MV-4-11 (cell line): ENCODE measurements around the gene IGHMBP2.
"Not testable (repeated sequence)": the region's sequence is repeated elsewhere in the genome, so short reads cannot be mapped to it uniquely, and the experiment has no call there.

Source experiments
- DNase-seq: peaks from one replicate; lab custom pipeline; 2025; lab: John Stamatoyannopoulos, UW

IGHMBP2 gene

GRCh38 chr11:68903288-68904247 is at the start of gene IGHMBP2, which contains the start of gene MRPL21:
Gene IGHMBP2, plus strand, starts transcription at chr11:68903891. Its CDS starts 62 bp downstream, at chr11:68903953.
Gene MRPL21, minus strand, starts transcription at chr11:68903832. Its CDS starts 22 bp downstream, at chr11:68903810.
- peak; percentile 59 for DNase-seq

DNA sequence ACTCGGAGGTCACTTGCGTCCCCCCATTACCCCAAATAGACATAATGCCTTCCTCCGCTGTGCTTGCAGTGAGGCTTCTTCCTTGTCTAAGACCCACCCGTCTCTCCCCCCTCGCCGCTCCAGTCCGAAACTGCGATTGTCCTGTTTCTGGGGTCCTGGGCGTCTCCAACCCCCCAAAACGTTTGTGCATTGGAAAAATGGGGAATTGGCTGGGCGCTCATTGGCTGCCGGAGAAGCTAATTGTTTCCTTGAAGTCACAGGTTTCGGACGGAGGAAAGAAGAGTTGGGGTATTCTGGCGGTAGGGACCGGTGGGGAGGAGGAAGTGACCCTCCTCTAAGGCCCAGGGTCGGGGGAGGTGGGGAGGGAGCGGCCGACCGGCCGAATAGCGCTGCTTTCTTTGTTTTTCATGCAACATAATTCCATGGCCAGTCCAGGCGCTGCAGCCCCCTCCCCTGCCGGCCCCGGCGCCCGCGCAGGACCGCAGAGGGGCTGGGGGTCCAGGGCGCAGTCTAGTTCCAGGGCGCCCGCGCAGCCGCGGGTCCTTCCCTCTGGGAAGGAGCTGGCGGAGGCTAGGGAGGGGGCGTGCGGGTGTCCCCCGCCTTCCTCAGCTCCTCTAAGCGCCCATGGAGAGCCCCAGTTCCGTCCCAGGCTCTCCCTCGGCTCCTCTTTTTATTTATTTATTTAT is 49.3 kb upstream of the IGHMBP2 start:
- DNase-seq = no peak

- DNase-seq = peak; percentile 42
These were observed 48.3 kb upstream of the IGHMBP2 start for GRCh38 chr11:68855205-68855981.

GRCh38 chr11:68856425-68857030 is 47.2 kb upstream of the IGHMBP2 start:
- not testable (repeated sequence) for DNase-seq

DNA sequence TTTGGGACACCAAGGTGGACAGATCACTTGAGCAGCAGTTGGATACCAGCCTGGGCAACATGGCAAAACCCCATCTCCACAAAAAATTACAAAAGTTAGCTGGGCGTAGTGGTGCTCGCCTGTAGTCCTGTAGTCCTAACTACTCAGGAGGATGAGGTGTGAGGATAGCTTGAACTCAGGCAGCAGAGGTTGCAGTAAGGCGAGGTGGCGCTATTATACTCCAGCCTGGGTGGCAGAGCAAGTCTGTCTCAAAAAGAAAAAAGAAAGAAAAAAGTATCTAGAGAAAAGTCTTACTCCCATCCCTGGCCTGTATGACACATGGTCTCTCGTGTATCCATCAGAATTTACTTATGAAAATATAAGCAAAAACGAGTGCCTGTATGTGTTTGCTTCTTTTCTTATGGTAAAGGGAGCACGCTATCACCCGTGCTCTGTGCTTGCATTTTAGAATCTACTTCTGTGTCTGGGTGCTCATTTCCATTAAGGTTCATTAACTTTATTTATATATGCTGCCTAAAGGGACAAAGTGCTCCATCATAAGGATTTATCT is 46.6 kb upstream of the IGHMBP2 start:
- no peak for DNase-seq

DNA sequence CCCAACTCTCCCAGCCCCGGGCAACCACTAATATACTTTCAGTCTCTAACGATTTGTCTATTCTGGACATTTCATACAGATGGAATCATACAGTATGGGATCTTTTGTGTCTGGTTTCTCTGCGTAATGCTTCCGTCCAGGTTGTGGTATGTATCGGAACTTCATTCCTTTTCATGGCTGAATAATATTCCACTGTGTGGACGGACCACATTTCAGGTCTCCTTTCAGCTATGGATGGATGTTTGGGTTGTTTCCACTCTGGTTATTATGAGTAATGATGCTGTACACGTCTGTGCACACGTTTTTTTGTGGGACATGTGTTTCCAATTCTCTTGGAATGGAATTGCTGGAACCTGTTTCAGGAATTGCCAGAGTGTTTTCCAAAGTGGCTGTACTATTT is 44.6 kb upstream of the IGHMBP2 start:
- DNase-seq = no peak

DNA sequence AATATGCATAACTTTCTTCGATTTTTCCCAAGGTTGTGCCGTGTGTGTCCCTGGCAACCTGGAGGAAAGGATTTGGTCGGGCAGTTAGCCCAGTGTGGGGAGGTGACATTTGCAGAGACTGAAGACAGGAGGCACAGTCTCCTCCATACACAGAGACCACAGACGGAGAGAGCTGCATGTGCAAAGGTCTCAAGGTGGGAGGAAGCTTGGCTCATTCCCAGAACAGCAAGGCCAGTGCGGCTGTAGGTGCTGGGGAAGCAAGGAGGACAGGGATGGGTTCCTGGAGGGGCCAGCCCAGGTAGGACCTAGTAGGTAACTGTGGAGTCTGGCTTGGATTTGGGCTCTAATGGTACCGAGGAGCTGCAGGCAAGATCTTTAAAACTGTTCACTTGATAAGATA is 41.3 kb upstream of the IGHMBP2 start:
- no peak for DNase-seq

DNA sequence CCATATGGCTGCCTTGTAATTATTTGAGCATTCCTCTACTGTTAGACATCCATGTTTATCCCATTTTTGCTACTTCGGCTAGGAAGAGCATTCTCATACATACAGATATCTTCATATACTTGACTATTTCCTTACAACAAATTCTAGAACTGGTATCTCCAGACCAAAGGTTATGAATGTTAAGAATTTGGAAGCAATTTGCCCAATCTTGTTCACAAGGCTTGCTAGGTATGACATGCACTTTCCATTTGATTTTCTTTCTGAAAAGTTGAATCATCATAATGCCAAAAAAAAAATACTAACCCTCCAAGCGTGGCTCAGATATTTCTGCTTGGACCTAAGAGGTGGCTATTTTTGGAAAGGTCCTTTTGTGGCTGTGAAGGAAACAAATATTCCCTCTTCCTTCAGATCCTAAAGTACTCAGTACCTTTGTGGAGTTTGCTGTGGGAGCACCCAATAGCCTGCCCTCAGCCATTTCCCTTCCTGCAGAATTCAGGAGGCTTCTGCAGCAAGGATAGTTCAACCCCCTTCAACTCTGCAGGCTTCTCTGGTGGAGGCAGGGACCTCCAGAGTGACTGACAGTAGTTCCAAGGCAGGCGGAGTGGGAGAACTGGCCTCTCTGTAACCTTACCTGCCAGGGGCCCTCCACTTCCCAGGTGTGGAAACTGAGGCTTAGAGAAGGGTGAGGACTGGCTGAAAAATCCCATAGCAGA is 40.0 kb upstream of the IGHMBP2 start:
- DNase-seq = no peak

- no peak for DNase-seq
These were observed 38.5 kb upstream of the IGHMBP2 start for GRCh38 chr11:68865241-68865640.

GRCh38 chr11:68867066-68867465 is 36.6 kb upstream of the IGHMBP2 start:
- DNase-seq = no peak

DNA sequence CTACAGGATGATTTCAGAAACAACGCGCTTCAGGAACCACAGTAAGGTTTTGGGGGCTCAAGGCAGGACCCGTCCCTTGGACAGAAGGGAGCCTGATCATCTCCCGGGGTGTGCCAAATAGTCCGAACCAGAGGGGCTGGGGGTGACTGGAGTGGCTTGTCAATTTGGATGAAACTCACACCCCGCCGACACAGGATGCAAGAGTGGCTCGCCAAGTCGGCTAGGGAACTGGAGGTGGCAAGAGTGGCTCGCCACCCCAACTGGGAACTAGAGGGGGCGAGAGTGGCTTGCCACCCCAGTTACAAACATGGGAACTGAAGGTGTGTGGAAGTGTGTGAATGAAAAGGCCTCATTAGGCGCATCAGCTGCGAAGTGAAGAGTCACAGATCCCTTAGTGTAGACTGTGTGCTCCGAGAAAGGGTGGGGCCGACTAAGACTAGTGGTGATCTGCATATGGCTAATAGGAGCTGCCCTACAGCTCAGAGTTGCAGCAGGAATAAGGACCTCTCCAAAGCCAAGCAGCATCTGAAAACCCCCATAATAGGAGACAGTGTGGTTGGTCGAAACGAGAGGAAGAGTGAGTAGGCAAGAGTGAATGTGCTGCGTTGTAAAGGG is 35.4 kb upstream of the IGHMBP2 start:
- no peak for DNase-seq

DNA sequence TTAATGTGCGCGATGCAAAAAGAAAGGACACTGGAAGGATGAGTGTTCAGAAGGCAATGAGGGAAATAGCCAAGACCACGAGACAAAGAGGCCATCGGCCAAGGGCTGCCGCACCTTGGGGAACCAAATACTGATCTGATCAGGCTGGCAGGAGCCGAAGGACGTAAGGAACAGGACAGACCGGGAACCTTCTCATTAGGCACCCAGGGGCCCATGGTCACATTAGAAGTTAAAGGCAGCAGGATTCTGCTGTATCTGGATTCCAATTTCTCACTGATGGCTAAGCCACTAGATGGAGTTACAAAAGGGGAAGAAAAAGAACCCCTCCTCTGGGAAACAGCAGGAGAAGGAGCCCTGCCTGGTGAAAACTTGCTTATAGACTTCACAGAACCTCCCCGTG is 33.2 kb upstream of the IGHMBP2 start:
- peak; percentile 27 for DNase-seq

DNA sequence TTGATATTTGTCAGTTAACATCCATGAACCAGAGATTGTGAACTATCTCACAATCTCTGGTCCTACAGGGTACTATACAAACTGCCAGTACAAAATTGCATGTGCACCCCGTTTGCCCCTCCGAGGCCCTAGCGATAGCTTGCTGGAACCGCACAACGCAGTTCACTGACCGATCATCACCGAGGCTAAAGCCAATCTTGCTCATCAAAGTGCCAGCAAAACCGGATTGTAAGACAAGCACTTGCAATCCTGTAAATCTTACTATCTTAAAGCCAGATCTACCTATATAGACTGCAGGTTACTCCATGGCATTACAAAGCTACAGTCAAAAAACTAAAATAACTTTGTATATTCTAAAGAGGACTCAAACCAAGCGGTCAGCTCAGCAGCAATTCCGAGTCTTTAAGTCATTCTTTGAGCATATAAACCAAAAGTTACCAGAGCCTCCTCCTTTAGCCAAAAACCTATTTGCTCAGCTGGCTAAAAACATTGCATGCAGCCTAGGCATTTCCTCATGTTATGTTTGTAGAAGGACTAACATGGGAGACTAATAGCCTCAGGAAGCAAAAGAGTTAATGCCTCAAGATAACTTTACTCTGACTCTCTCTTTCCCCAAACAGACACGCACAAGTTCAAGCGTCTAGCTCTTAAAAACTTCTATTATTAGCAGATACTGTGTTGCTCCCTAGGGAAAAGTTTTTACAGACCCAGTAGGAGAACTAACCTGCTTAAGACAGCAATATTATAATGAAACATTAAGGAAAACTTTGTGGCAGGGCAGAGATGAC is 31.3 kb upstream of the IGHMBP2 start:
- DNase-seq = no peak

- DNase-seq = no peak
These were observed 25.7 kb upstream of the IGHMBP2 start for GRCh38 chr11:68878022-68878421.

DNA sequence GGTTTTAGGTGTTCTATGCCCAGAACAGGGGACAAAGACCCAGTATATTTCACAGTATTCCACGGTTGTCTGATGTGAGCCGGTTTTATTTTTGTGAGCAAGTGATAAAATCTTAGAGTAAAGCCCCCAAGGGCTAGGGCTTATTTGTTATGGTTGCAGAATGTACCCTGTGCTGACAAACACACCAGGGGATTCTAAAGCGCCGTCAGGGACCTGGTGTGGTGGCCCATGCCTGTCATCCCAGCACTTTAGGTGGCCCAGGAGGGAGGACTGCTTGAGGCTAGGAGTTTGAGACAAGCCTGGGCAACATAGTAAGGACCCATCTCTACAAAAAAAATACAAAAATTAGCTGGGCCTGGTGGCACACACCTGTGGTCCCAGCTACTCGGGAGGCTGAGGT is 22.8 kb upstream of the IGHMBP2 start:
- no peak for DNase-seq

DNA sequence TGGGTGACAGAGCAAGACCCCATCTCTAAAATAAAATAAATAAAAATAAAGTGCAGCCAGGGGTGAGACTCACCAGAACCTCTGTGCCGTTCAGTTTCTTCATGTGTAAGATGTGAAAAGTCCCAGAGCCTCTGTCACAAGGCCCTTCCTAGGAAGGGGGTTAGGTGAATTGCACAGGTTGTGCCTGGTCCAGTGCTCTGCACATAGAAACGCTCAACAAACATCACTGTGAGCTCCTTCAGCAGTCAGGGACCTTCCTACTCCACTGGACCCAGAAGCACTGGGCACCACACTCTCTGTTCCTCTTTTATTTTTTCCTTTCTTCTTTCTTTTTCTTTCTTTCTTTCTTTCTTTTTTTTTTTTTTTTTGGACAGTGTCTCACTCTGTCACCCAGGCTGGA is 22.4 kb upstream of the IGHMBP2 start:
- DNase-seq = no peak

DNA sequence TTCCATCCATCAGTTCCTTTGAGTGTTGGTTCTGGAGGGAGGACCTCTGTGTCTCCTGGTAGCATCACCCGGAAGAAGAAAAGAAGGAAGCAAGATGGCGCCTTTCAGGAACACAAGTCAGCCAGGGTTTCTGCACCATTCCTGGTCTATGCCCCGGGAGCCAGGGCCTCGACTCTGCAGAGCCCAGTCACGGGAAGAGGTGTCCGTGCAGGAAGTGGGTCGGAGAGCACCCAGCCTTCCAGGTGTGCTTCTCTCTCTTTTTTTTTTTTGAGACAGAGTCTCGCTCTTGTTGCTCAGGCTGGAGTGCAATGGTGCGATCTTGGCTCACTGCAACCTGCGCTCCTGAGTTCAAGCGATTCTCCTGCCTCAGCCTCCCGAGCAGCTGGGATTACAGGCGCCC is 21.3 kb upstream of the IGHMBP2 start:
- no peak for DNase-seq

- not testable (repeated sequence) for DNase-seq
These were observed 18.9 kb upstream of the IGHMBP2 start for GRCh38 chr11:68884827-68885226.

DNA sequence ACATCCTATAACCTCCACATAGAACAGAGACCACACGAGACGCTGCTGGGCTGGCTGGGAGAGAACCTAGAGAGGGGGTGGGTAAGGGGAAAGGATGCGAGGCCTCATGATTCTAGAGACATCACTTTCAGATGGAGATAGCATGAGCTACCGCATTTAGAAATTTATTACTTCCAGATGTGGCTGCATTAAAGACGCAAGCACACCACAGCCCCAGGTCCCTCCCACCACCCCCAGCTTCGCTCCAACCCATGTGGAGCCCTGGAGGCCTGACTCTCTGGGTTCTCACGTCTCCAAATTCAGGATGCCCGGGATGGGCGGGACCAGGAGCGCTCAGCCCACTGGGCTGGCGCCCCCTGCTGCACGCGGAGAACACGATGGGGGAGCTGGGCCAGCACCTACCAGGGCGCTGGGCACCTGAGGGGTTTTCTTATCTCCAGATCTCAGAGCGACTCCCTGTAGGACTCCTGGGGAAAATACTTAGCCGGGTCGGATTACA is 13.7 kb upstream of the IGHMBP2 start:
- DNase-seq = no peak
